HG03039 (cell line): ENCODE measurements around the gene EEFSEC.

ENCODE experiments used
- ATAC-seq: cut with Tn5 transposase; IDR thresholded peaks from one replicate; pipeline ENCODE4 v1.9.1; 2021; ENCODE audit warnings: mild to moderate bottlenecking, moderate library complexity; ENCODE audit not compliant: unreplicated experiment

Gene EEFSEC

DNA sequence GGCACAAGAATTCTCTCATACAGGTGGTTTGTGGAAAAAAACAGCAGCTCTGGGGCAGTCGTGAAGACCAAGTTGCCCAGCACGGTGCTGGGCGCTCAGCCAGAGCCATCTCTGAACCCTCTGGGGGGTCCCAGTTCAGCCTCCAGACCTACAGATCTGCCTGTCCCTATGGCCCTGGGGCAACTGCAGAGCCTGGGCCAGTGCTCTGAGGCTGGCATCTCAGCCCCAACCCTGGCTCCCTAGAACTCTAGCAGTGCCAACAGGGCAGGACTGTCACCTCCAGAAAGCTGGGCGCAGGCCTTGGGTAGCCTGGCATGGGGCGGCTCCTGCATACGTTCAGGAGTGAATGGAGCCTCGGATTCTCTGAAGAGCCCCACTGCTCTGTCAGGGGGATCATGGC, 268.7 kb downstream of the EEFSEC start:
- ATAC-seq, result no peak

DNA sequence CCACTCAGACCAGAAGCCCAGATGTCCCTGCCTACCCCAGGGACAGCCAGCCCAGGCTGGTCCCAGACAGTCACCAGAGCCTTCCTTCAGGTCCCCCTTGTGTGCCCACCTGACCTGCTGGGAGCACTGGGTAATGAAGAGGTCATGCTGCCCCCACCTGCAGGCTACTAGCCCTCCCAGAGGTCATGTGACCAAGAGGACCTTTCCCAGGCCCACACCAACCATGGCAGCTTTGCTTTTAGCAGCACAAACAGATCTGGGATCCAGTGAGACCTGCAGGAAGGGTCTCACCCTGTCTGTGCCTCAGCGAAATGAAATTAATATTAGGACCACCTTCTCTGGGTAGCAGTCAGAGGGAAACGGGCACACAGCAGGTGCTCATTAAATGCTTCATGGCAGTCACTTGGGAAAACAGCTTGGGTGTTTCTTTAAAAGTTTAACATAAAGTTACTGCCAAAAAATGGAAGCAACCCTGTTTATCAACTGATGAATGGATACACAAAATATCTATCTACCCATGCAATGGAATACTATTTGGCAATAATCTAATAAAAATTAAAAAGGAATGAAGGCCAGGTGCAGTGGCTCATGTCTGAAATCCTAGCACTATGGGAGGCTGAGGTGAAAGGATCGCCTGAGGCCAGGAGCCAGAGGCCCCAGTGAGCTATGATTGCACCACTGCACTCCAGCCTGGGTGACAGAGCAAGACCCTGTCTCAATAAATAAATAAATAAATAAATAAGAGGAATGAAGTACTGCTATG, 269.7 kb downstream of the EEFSEC start:
- no peak for ATAC-seq

DNA sequence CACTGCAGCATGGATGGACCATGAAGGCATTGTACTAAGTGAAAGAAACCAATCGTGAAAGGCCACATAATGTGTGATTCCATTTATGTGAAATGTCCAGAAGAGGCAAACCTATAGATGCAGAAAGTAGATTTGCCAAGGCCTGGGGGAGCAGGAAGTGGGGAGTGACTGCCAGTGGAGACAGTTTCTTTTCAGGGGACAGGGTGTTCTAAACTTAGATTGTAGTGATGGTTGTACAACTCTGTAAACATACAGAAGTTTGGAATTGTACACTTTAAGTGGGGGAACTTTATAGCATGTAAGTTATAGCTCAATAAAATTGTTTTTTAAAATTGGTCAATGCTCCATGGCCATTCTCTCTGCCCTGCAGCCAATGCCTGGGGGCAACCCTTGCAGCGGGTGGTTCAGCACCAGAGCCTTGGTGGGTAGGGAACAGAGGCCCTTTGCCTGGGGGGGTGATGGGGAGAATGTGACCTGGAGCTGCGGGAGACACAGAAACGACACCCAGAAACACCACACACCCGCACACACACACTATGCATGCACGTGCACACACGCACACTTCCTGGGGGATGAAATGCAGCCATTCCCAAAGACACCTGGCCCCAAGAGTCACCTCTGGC, 270.4 kb downstream of the EEFSEC start:
- no peak for ATAC-seq

DNA sequence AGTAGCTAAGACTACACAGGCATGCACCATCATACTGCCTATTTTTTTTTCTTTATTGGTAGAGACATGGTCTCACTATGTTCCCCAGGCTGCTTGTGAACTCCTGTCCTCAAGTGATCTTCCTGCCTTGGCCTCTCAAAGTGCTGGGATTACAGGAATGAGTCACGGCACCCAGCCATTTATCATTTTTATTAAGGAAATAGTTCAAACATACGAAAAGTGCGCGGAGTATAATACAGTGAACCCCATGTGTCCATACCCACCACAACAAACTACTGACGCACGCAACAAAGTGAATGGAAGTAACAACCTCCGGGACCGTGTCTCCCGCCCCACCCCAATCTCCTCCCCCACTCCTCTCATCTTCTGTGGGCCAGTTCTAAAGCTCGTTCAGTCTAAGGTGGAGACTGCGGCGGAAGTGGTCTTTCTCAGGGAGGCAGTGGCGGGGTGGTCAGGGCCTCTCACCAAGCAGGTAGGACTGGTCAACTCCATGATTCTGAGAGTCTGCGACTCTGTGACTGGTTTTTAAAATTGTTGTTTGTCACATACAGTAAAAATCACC, 271.3 kb downstream of the EEFSEC start:
- ATAC-seq, result no peak

- ATAC-seq, result no peak
Observed at GRCh38 chr3:128425142-128425845, 272.0 kb downstream of the EEFSEC start.

DNA sequence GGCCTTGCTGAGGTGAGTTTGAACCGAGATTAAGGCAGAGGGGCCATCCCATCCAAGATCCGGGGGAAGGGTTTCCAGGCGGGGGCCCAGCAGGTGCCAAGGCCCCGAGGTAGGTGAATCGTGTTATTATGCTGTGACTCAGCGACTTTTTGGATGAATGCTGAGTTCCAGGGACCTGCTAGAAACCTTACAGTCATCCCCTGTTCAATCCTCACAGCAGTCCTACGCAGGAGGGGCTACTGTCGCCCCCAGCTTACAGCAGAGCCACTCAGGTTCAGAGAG, 272.5 kb downstream of the EEFSEC start:
- ATAC-seq, result no peak

DNA sequence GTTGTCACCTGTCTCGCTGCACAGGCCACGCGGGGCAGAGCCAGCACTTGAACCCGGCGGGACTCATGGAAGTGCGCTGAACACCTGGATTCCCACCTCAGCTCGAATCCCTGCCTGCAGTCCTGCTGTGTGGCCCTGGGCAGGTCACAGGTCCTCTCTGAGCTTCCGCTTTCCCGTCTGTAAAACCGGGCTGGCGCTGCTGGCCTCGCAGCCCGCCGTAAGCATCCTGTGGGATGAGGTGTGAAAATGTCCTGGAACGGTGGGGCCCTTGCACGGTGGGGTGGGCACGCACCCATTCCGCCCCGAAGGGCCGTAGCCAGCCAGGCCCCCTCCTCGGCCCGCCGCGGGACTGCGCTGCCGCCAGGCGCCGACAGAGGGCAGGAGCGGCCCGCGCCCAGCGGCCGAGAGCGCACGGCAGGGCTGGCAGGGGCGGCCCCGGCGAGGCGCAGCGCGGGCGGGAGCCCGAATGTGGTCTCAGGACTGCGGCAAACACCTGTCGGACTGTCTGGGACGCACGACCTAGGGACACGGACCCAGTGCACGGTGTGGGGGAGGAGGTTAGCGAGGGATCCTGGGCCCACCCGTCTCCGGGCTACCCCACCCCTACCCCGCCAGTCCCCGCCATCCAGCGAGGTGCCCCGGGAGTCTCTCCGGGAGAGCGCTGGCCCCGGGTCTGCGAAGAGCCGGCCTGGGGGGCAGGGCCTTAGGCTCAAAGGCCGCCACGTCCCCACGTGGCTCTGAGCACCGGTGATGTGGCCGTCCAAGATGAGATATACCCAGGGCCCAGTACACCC, 273.0 kb downstream of the EEFSEC start:
- peak; percentile 66 for ATAC-seq

GRCh38 chr3:128427175-128427857, 274.0 kb downstream of the EEFSEC start:
- no peak for ATAC-seq

GRCh38 chr3:128427872-128428822, 274.9 kb downstream of the EEFSEC start:
- ATAC-seq, result no peak

DNA sequence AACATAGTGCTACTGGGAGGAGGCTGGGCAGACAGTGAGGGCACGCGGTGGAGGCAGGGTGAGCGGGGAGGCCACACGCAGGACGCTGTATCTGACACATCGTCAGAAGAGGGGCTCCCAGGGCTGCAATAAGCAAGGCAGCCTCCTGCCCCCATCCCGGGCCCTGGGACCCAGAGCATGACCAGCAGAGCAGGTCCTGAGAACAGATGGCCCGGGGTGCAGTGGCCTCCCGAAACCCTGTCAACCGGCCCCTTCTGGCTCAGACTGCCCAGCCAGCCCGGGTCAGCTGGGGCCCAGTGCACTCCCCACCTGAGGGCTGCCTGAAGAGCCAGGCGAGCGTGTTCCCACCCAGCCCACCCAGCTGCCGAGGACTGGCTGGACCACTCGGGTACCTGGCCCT, 276.0 kb downstream of the EEFSEC start:
- no peak for ATAC-seq

GRCh38 chr3:128429751-128430150, 276.5 kb downstream of the EEFSEC start:
- ATAC-seq, result no peak

- ATAC-seq, result no peak
Observed at GRCh38 chr3:128430301-128430700, 277.0 kb downstream of the EEFSEC start.

- ATAC-seq, result no peak
Observed at GRCh38 chr3:128430731-128431130, 277.4 kb downstream of the EEFSEC start.

- ATAC-seq, result no peak
Observed at GRCh38 chr3:128431803-128432300, 278.6 kb downstream of the EEFSEC start.

DNA sequence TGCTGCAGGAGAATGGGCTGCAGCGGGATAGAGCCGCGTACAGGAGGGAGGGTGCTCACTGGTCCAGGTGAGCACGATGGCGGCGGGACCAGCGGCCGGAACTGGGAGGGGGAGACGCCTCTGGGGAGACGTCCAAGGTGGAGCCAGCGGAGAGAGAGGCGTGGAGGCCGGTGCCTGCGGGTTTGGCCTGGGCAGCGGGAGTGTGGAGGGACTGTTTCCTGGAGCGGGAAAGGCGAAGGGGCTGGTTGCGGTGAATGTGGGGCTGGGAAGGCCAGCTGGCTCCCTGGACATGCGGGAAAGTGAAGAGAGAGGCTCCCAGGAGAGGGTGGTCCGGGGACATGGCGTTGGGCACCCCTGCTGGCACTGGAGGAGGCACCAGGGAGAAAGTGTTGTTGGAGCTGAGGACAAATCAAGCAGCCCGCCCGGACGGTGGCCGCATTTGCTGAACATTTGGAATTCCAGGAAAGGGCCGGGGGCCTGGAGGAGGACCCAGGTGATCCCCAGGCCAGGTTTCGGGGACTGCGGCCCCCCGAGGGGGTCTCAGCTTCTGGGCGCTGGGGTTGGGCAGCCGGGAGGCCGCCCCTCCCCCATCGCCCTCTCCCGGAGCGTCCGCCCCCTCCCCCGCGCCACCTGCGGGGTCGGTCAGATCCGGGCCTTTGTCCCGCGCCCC, 279.2 kb downstream of the EEFSEC start:
- ATAC-seq, result no peak

- no peak for ATAC-seq
Observed at GRCh38 chr3:128432971-128433836, 279.9 kb downstream of the EEFSEC start.

- no peak for ATAC-seq
Observed at GRCh38 chr3:128433837-128434165, 280.5 kb downstream of the EEFSEC start.

- no peak for ATAC-seq
Observed at GRCh38 chr3:128434524-128434923, 281.2 kb downstream of the EEFSEC start.
